HG02642 (cell line): ENCODE measurements around the gene PLD4.
"Not testable (repeated sequence)": the region's sequence is repeated elsewhere in the genome, so short reads cannot be mapped to it uniquely, and the experiment has no call there.

Source experiments
- ATAC-seq: cut with Tn5 transposase; IDR thresholded peaks from one replicate; pipeline ENCODE4 v1.9.1; 2021; ENCODE audit warnings: mild to moderate bottlenecking; ENCODE audit not compliant: unreplicated experiment, poor library complexity

Gene PLD4

GRCh38 chr14:104897330-104898194 is 27.1 kb upstream of the PLD4 start:
- no peak for ATAC-seq

GRCh38 chr14:104898195-104898558 is 26.5 kb upstream of the PLD4 start:
- no peak for ATAC-seq

DNA sequence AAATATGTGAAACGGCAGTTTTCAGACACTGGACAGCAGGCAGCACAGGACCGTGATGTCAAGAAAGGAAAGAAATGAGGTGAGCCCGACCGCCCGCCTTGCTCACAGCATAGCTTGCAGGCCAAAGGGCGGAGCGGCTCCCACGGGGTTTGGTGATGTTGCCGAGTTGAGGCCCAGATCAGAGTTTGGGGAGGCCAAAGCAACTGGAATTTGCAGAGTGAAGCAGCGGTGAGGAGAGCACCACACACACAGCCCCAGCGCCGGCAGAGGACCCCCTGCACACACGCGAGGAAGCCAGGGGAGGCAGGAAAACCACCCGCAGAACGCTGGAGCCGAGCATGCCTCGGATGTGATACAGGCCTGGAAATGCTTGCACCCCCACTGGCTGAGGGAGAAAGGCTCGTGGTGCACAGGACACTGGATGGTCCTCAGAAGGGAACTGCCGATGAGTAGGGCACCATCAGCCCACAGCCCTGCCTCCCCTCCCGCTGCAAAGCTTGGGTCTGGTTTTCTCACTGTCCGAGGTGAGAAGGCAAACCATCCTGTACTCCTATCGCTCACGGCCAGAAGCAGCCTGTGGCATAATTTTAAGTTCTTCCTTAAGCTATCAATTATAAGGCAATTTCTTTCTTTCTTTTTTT is 25.7 kb upstream of the PLD4 start:
- ATAC-seq = no peak

- no peak for ATAC-seq
Observed at GRCh38 chr14:104899781-104900180, 24.9 kb upstream of the PLD4 start.

- ATAC-seq = no peak
Observed at GRCh38 chr14:104900639-104901512, 23.8 kb upstream of the PLD4 start.

GRCh38 chr14:104903990-104904389 is 20.7 kb upstream of the PLD4 start:
- ATAC-seq = no peak

- not testable (repeated sequence) for ATAC-seq
Observed at GRCh38 chr14:104904650-104905578, 19.8 kb upstream of the PLD4 start.

DNA sequence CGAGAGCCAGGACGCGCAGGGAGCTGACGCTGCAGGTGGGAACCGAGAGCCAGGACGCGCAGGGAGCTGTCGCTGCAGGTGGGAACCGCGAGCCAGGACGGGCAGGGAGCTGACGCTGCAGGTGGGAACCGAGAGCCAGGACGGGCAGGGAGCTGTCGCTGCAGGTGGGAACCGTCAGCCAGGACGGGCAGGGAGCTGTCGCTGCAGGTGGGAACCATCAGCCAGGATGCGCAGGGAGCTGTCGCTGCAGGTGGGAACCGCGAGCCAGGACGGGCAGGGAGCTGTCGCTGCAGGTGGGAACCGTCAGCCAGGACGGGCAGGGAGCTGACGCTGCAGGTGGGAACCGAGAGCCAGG is 19.1 kb upstream of the PLD4 start:
- not testable (repeated sequence) for ATAC-seq

- no peak for ATAC-seq
Observed at GRCh38 chr14:104908303-104908702, 16.4 kb upstream of the PLD4 start.

DNA sequence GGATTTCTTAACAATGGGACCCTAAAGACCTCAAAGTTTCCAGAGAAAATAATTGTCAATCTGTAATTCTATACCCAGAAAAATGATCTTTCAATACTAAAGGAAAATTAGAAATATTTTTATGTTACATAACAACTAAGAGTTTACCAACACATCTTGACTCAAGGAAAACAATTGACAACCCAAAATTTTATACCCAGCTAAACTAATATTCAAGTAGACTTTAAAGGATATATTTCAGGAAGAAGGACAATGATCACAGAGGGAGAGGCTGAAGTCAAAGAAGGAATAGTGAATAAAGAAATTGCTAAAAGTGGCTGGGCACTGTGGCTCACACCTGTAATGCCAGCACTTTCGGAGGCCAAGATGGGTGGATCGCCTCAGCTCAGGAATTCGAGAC is 12.6 kb upstream of the PLD4 start:
- no peak for ATAC-seq

DNA sequence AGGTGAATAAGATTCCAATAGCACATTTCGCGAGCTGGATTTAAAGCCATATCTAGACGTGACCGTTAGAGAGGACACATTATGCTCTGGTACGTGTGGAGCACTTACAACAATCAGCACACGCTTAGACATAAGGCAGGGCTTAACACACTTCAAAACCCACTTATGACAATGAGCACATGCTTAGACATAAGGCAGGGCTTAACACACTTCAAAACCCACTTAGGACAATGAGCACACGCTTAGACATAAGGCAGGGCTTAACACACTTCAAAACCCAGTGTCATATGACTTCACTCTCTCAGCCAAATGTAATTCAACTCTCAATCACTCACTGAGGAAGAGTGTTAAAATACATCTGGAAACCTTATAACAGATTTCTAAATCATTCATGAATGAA is 11.2 kb upstream of the PLD4 start:
- no peak for ATAC-seq

GRCh38 chr14:104917116-104917515 is 7.6 kb upstream of the PLD4 start:
- ATAC-seq = no peak

DNA sequence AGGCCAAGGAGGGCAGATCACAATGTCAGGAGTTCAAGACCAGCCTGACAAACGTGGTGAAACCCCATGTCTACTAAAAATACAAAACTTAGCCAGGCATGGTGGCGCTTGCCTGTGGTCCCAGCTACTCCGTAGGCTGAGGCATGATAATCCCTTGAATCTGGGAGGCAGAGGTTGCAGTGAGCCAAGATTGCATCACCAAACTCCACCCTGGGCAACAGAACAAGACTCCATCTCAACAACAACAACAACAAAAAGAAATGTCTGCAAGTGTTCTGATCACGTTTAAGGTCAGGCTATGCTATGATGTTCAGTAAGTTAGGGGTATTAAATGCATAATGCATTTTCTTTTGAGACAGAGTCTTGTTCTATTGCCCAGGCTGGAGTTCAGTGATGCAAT is 6.7 kb upstream of the PLD4 start:
- no peak for ATAC-seq

- not testable (repeated sequence) for ATAC-seq
Observed at GRCh38 chr14:104919152-104919992, 5.3 kb upstream of the PLD4 start.

DNA sequence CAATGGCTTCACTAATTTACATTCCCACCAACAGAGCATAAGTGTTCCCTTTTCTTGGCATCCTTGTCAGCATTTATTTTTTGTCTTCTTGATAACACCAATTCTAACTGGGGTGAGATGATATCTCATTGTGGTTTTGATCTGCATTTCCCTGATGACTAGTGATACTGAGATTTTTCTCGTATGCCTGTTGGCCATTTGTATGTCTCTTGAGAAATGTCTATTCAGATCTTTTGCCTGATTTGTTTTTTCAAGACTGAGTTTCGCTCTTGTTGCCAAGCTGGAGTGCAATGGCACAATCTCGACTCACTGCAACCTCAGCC is 4.7 kb upstream of the PLD4 start:
- no peak for ATAC-seq

GRCh38 chr14:104923640-104924420 is 849 bp upstream of the PLD4 start:
- no peak for ATAC-seq

DNA sequence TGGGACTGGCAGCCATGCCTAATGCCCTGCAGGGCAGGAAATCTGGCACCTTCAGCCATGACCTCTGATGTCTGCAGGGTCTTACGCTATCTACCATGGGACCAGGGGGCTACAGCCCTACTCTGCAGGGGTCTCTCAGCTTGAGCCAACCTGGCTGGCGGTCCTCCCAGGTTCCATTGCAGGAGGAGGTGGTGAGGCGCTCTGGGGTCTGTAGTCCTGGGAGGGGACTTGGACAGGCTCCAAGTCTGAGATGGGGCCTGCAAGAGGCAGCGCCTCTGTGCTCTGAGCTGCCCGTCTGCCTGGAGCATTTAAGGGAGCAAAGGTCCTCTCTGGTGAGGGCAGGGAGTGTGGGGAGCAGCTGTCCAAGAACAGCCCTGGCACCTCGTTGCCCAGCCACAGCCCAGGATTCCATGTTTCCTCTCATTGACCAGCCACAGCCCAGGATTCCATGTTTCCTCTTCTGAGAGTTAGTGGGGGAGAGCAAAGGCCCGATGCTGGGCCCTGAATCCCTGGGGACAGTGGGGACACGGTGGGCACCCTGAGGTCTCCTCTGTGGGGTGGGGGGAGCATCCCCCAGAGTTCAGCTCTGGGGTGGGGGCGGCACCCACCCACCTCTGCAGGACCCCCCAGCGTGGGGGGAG is 655 bp downstream of the PLD4 start:
- no peak for ATAC-seq
